ENCODE results near the gene PTGFRN. TPM values are rescaled to one million over a fixed set of nuclear protein-coding genes. Genes with fewer than 3 reads are reported as not detected.

The PTGFRN gene
- total and polyA plus RNA-seq, 9 of the 15 experiments (the other 6 are each of a cell fraction or from before 2014, with no cell fraction given) = 17.3 to 33.1 (median 25.7) TPM

DNA sequence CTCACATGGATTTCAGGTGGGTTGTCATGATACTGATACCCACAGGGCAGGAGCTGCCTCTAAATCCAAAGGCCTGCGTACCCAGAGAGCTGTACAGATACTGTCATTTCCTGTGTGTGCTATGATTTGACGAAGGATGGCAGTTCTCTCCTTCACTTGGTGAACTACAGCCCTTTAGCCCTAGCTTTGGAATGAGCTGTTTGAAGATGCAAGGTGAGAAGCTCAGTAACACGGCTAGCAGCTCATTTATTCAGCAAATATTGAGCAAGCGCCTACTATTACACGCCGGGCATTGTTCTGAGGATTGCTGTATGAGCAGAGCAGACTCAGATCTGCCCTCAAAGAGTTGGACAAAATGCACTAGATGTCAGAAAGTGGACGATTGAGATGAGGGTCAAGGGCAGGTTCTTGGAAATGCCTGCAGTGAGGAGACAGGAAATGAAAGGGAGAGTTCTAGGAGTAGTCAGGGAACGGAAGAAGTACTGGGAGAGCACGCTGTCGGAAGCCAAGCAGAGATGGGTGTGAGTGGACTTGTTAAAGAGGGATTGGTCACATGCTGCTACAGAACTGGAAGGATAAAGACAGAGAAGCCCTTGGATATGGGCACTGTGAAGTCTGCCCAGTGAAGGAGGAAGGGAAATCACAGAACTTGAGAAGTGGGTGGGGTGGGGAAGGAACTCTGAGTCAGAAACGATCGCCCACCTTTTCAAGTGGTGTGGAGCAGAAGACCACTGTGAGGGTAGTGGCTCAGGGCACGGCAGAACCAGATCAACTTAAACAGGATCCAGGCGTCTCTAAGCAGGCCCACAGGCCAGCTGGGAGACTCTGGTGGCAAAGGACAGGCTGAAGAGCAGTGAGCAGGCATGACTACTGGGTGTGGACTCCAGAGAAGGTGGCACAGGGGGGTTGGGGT is 7.1 kb downstream of the PTGFRN start (continued):
- TF ChIP-seq, protein P1, sequence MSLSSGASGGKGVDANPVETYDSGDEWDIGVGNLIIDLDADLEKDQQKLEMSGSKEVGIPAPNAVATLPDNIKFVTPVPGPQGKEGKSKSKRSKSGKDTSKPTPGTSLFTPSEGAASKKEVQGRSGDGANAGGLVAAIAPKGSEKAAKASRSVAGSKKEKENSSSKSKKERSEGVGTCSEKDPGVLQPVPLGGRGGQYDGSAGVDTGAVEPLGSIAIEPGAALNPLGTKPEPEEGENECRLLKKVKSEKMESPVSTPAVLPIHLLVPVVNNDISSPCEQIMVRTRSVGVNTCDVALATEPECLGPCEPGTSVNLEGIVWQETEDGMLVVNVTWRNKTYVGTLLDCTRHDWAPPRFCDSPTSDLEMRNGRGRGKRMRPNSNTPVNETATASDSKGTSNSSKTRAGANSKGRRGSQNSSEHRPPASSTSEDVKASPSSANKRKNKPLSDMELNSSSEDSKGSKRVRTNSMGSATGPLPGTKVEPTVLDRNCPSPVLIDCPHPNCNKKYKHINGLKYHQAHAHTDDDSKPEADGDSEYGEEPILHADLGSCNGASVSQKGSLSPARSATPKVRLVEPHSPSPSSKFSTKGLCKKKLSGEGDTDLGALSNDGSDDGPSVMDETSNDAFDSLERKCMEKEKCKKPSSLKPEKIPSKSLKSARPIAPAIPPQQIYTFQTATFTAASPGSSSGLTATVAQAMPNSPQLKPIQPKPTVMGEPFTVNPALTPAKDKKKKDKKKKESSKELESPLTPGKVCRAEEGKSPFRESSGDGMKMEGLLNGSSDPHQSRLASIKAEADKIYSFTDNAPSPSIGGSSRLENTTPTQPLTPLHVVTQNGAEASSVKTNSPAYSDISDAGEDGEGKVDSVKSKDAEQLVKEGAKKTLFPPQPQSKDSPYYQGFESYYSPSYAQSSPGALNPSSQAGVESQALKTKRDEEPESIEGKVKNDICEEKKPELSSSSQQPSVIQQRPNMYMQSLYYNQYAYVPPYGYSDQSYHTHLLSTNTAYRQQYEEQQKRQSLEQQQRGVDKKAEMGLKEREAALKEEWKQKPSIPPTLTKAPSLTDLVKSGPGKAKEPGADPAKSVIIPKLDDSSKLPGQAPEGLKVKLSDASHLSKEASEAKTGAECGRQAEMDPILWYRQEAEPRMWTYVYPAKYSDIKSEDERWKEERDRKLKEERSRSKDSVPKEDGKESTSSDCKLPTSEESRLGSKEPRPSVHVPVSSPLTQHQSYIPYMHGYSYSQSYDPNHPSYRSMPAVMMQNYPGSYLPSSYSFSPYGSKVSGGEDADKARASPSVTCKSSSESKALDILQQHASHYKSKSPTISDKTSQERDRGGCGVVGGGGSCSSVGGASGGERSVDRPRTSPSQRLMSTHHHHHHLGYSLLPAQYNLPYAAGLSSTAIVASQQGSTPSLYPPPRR (CRISPR knock-in tag; IDR thresholded peaks at IDR 0.05; ENCODE audit: borderline replicate concordance) = no peak
- no peak for TF ChIP-seq TRIM25 (IDR thresholded peaks at IDR 0.05; ENCODE audit: borderline replicate concordance)
- TF ChIP-seq GTF3C2 (IDR thresholded peaks at IDR 0.05; ENCODE audit: borderline replicate concordance, extremely low read depth, insufficient read length) = no peak
- no peak for TF ChIP-seq CREBBP (IDR thresholded peaks at IDR 0.05; ENCODE audit: low read depth, low read length)
- TF ChIP-seq USF2 (CRISPR knock-in tag; IDR thresholded peaks at IDR 0.05) = peak; percentile 35; the same call in 1 of the 2 replicates
- no peak for TF ChIP-seq ZNF695 (CRISPR knock-in tag; IDR thresholded peaks at IDR 0.05)
- no peak for TF ChIP-seq RBM25 (IDR thresholded peaks at IDR 0.05; ENCODE audit: low read depth, low read length, severe bottlenecking)
- TF ChIP-seq, protein P2, sequence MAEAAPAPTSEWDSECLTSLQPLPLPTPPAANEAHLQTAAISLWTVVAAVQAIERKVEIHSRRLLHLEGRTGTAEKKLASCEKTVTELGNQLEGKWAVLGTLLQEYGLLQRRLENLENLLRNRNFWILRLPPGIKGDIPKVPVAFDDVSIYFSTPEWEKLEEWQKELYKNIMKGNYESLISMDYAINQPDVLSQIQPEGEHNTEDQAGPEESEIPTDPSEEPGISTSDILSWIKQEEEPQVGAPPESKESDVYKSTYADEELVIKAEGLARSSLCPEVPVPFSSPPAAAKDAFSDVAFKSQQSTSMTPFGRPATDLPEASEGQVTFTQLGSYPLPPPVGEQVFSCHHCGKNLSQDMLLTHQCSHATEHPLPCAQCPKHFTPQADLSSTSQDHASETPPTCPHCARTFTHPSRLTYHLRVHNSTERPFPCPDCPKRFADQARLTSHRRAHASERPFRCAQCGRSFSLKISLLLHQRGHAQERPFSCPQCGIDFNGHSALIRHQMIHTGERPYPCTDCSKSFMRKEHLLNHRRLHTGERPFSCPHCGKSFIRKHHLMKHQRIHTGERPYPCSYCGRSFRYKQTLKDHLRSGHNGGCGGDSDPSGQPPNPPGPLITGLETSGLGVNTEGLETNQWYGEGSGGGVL (CRISPR knock-in tag; IDR thresholded peaks at IDR 0.05) = no peak
- TF ChIP-seq SAFB2 (IDR thresholded peaks at IDR 0.05; ENCODE audit: borderline replicate concordance, low read depth, low read length, severe bottlenecking) = no peak
- no peak for TF ChIP-seq NRF1 (conservative IDR thresholded peaks at IDR 0.05 in 1 of 2, IDR thresholded peaks at IDR 0.05 in 1 of 2)
- TF ChIP-seq MTA2 (IDR thresholded peaks at IDR 0.05; ENCODE audit: low read depth) = no peak
